ENCODE data around the gene C1RL. TPM values are rescaled to one million over a fixed set of nuclear protein-coding genes. Genes with fewer than 3 reads are reported as not detected.
A peak's percentile ranks its signal among the peaks of the same experiment; 100 is the strongest.

Gene C1RL
- total and polyA plus RNA-seq, 2 of the 4 experiments (the other 2 are of a cell fraction), result 9.1 to 12.3 TPM

DNA sequence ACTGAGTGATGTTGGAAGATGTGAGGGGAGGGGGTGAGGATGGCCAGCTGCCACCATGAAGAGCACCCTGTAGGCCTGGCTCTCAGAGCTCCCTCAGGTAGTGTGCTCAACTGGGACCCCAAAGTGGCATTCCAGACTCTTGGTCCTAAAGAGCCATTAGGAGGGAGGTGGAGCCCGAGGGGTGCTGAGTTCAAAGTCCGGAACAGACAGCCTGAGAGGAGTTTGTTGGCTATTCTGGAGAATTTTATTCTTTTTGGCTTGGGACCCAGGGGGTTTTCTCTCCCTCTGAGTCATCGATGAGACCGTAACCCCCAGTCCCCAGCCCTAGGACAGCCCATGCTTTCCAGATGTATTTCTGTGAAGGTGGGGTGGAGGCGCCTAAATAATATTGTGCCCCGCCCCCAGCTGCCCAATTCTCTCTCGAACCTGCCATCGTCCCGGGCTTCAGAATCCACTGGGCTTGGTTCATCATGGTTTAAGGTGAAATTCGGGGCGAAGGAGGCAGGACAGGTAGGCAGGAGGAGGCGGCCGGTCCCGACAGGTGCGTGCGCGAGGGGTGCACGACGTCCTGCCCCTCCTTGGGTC lies 20.4 kb upstream of the C1RL start:
- no peak overlapping the region for H2BK20ac ChIP-seq (ENCODE audit: low read depth, low read length)
- H4K8ac ChIP-seq (ENCODE audit: low read depth in 2 of 2, low read length in 2 of 2), result peak overlapping the region; percentile 36 to 79; a peak in 2 of 4 replicates
- ChIA-PET CTCF (no interaction called here), POLR2A (ENCODE audit: unreplicated experiment) (no interaction called here)
- H3K9ac ChIP-seq (ENCODE audit: low read depth, low read length), result peak overlapping the region; percentile 4
- H3K56ac ChIP-seq (ENCODE audit: extremely low read depth, insufficient read depth, low read length), result no peak overlapping the region
- no peak overlapping the region; the same call in 1 of the 2 replicates for H3K27ac ChIP-seq (ENCODE audit: insufficient read depth, low read length)
- in situ Hi-C loops (cut with MboI; ENCODE audit: low sequenced_read_pairs) (no loop called here), intact Hi-C loops (cut with micrococcal nuclease) (no loop called here), dilution Hi-C loops (cut with HindIII; ENCODE audit: low sequenced_read_pairs, unreplicated experiment) (no loop called here)
- H2BK15ac ChIP-seq (ENCODE audit: low read depth, low read length), result no peak overlapping the region
- no TSS peak for BruUV-seq (replicated peaks)
- no peak overlapping the region for H2BK120ac ChIP-seq (ENCODE audit: low read depth, low read length)
- WGBS, 2 experiments (ENCODE audit: extremely low coverage in 2 of 2, insufficient read length in 1 of 2), result 0% methylated on average over 13 of the region's 19 CpGs; no CpG with 5 or more reads in 1 of the 2 experiments
- peak overlapping the region; percentile 81 for H3K4me3 ChIP-seq (ENCODE audit: insufficient read depth, low read depth, low read length)
- ATAC-seq (ENCODE audit: low read depth), result no peak; the same call in 1 of the 2 replicates
- peak overlapping the region; percentile 49; the same call in 1 of the 2 replicates for H4K91ac ChIP-seq (ENCODE audit: insufficient read depth, low read depth, low read length)
- H3K27me3 ChIP-seq (ENCODE audit: control insufficient read depth, insufficient read depth, low read length), result no peaks in the 10 kb centered on the region
- H2AFZ ChIP-seq (replicated peaks; ENCODE audit: low read length, poor library complexity), result peak overlapping the region; percentile 98
- peak overlapping the region; percentile 61; the same call in 1 of the 2 replicates for H2AK5ac ChIP-seq (ENCODE audit: low read depth, low read length)
- peaks cover 6% of the 10 kb centered on the region; the same call in 1 of the 2 replicates for H3K4me1 ChIP-seq (ENCODE audit: control insufficient read depth, insufficient read depth, low read length)
- H3K36me3 ChIP-seq (ENCODE audit: control insufficient read depth, insufficient read depth, low read length), result peaks cover 10% of the 10 kb centered on the region
- peak overlapping the region; percentile 94 for H3K4me2 ChIP-seq (ENCODE audit: low read depth, low read length)
- H2AK9ac ChIP-seq (replicated peaks; ENCODE audit: low read depth, low read length, poor library complexity), result peak overlapping the region; percentile 89
- no peak overlapping the region for H2BK5ac ChIP-seq (ENCODE audit: low read depth, low read length, poor library complexity, severe bottlenecking)
- H3K14ac ChIP-seq (replicated peaks; ENCODE audit: low read depth, low read length), result peak overlapping the region; percentile 17; the same call in 1 of the 2 replicates
- peak overlapping the region; percentile 79 for H3K23ac ChIP-seq (ENCODE audit: low read depth, low read length)
- peak overlapping the region; percentile 1 for H4K5ac ChIP-seq (ENCODE audit: low read depth, low read length)
- no peaks in the 10 kb centered on the region for H4K20me1 ChIP-seq (ENCODE audit: insufficient read depth, low read length)
- no peak for DNase-seq
- H3K79me1 ChIP-seq (ENCODE audit: low read depth in 1 of 2, low read length in 2 of 2), result 0 out of 4 replicates have a peak, but pooled peaks cover 0 to 6% of the 10 kb centered on the region in 2 experiments
- peak overlapping the region; percentile 52 for H3K4ac ChIP-seq (ENCODE audit: low read depth, low read length)
- no peak for TF ChIP-seq RAD21 (IDR thresholded peaks at IDR 0.05; ENCODE audit: low read length)
- TF ChIP-seq, protein P1, sequence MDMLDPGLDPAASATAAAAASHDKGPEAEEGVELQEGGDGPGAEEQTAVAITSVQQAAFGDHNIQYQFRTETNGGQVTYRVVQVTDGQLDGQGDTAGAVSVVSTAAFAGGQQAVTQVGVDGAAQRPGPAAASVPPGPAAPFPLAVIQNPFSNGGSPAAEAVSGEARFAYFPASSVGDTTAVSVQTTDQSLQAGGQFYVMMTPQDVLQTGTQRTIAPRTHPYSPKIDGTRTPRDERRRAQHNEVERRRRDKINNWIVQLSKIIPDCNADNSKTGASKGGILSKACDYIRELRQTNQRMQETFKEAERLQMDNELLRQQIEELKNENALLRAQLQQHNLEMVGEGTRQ (IDR thresholded peaks at IDR 0.05; ENCODE audit: low read depth, low read length), result no peak
- no peak for TF ChIP-seq RFX5 (IDR thresholded peaks at IDR 0.05; ENCODE audit: low read depth, low read length)
- no peak for TF ChIP-seq NFE2L2 (IDR thresholded peaks at IDR 0.05; ENCODE audit: low read depth, low read length)
- no peak for TF ChIP-seq CHD1 (IDR thresholded peaks at IDR 0.05; ENCODE audit: low read depth, low read length)
- TF ChIP-seq, protein P2, sequence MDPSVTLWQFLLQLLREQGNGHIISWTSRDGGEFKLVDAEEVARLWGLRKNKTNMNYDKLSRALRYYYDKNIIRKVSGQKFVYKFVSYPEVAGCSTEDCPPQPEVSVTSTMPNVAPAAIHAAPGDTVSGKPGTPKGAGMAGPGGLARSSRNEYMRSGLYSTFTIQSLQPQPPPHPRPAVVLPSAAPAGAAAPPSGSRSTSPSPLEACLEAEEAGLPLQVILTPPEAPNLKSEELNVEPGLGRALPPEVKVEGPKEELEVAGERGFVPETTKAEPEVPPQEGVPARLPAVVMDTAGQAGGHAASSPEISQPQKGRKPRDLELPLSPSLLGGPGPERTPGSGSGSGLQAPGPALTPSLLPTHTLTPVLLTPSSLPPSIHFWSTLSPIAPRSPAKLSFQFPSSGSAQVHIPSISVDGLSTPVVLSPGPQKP (IDR thresholded peaks at IDR 0.05; ENCODE audit: borderline replicate concordance, low read depth, low read length), result no peak
- no peak for TF ChIP-seq POLR2A (IDR thresholded peaks at IDR 0.05; ENCODE audit: low read depth, low read length)
- no peak for TF ChIP-seq BHLHE40 (IDR thresholded peaks at IDR 0.05; ENCODE audit: low read depth, low read length)
- TF ChIP-seq MAFK (IDR thresholded peaks at IDR 0.05; ENCODE audit: low read depth, low read length), result no peak
- TF ChIP-seq FOS (IDR thresholded peaks at IDR 0.05; ENCODE audit: low read depth, low read length), result no peak
- no peak for TF ChIP-seq SMC3 (IDR thresholded peaks at IDR 0.05; ENCODE audit: low read depth, low read length)
- TF ChIP-seq, protein P3, sequence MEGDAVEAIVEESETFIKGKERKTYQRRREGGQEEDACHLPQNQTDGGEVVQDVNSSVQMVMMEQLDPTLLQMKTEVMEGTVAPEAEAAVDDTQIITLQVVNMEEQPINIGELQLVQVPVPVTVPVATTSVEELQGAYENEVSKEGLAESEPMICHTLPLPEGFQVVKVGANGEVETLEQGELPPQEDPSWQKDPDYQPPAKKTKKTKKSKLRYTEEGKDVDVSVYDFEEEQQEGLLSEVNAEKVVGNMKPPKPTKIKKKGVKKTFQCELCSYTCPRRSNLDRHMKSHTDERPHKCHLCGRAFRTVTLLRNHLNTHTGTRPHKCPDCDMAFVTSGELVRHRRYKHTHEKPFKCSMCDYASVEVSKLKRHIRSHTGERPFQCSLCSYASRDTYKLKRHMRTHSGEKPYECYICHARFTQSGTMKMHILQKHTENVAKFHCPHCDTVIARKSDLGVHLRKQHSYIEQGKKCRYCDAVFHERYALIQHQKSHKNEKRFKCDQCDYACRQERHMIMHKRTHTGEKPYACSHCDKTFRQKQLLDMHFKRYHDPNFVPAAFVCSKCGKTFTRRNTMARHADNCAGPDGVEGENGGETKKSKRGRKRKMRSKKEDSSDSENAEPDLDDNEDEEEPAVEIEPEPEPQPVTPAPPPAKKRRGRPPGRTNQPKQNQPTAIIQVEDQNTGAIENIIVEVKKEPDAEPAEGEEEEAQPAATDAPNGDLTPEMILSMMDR (conservative IDR thresholded peaks at IDR 0.05; ENCODE audit: low read depth, low read length), result no peak
- no peak overlapping the region for H3K18ac ChIP-seq (ENCODE audit: low read depth, low read length)
- H3K9me3 ChIP-seq (ENCODE audit: control insufficient read depth, insufficient read depth, low read length), result no peaks in the 10 kb centered on the region
- peaks cover 5% of the 10 kb centered on the region; the same call in 1 of the 2 replicates for H3K9me1 ChIP-seq (ENCODE audit: insufficient read depth, low read length)

All from IMR-90 (cell line).